Measurements from ENCODE around the gene GOLIM4.
"Not testable (repeated sequence)": the region's sequence is repeated elsewhere in the genome, so short reads cannot be mapped to it uniquely, and the experiment has no call there.

Gene GOLIM4, protein sequence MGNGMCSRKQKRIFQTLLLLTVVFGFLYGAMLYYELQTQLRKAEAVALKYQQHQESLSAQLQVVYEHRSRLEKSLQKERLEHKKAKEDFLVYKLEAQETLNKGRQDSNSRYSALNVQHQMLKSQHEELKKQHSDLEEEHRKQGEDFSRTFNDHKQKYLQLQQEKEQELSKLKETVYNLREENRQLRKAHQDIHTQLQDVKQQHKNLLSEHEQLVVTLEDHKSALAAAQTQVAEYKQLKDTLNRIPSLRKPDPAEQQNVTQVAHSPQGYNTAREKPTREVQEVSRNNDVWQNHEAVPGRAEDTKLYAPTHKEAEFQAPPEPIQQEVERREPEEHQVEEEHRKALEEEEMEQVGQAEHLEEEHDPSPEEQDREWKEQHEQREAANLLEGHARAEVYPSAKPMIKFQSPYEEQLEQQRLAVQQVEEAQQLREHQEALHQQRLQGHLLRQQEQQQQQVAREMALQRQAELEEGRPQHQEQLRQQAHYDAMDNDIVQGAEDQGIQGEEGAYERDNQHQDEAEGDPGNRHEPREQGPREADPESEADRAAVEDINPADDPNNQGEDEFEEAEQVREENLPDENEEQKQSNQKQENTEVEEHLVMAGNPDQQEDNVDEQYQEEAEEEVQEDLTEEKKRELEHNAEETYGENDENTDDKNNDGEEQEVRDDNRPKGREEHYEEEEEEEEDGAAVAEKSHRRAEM

DNA sequence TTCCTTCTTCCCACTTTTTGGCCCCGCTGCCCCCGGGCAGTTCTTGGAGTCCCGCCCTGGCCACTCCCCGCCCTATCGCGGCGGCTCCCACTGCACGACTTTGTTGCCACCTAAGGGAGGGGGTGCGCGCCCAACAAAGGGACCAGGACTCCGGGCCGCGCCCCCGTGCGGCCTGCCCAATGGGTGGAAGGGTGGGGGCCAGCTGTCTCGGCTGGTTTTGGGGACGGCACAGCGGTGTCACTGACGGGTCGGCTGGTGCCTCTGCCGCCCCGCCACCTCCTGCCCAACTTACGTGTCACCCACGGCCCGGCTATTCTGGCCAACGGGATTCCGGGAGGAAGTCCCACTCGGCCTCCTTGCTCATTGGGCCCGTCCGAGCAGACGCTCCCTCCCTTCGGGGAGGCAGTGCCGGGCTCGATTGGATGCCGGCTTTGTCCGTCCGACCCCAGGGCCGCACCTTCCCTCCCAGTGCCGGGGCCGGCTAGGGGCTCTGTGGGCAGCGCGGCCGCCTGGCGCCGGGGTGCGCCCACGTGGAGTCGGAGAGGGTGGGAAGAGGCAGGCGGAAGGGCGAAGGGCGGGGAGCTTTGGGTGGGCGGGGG, at the start of gene GOLIM4:
Gene GOLIM4, minus strand, starts transcription at position 314 of the 599 bp plus-strand sequence. CDS start 639 bp downstream, outside the sequence.
- peak; percentile 99 for DNase-seq (ENCODE audit: low read depth)
- TF ChIP-seq, protein P1, sequence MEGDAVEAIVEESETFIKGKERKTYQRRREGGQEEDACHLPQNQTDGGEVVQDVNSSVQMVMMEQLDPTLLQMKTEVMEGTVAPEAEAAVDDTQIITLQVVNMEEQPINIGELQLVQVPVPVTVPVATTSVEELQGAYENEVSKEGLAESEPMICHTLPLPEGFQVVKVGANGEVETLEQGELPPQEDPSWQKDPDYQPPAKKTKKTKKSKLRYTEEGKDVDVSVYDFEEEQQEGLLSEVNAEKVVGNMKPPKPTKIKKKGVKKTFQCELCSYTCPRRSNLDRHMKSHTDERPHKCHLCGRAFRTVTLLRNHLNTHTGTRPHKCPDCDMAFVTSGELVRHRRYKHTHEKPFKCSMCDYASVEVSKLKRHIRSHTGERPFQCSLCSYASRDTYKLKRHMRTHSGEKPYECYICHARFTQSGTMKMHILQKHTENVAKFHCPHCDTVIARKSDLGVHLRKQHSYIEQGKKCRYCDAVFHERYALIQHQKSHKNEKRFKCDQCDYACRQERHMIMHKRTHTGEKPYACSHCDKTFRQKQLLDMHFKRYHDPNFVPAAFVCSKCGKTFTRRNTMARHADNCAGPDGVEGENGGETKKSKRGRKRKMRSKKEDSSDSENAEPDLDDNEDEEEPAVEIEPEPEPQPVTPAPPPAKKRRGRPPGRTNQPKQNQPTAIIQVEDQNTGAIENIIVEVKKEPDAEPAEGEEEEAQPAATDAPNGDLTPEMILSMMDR (IDR thresholded peaks at IDR 0.05; ENCODE audit: insufficient read depth, low read depth, low read length, missing control alignments): peak; percentile 21
- H3K4me3 ChIP-seq (ENCODE audit: low read depth, low read length): peak within 1 kb of the TSS; percentile 71

DNA sequence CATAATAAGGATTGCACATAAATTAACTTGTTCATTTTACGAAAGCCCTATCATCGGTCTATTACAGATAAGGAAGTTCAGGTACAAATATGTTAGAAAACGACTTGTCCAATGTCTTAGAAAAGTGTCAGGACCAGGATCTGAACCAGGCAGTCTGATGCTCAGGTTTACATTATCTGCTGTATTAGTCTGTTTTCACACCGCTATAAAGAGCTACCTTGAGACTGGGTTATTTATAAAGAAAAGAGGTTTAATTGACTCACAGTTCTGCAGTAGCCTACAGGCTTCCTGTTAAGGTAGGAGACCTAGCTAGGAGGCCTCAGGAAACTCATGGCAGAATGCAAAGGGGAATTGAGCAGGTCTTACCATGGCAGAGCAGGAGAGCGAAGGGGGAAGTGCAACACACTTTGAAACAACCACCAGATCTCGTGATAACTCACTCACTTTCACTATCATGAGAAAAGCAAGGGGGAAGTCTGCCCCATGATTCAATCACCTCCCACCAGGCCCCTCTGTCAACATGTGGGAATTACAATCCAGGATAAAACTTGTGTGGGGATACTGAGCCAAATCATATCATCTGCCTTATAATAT, 45.8 kb upstream of the GOLIM4 start:
- TF ChIP-seq, protein P1 (IDR thresholded peaks at IDR 0.05; ENCODE audit: insufficient read depth, low read depth, low read length, missing control alignments): no peak
- no peak overlapping the region for H3K4me3 ChIP-seq (ENCODE audit: low read depth, low read length)
- DNase-seq (ENCODE audit: low read depth): peak; percentile 18

DNA sequence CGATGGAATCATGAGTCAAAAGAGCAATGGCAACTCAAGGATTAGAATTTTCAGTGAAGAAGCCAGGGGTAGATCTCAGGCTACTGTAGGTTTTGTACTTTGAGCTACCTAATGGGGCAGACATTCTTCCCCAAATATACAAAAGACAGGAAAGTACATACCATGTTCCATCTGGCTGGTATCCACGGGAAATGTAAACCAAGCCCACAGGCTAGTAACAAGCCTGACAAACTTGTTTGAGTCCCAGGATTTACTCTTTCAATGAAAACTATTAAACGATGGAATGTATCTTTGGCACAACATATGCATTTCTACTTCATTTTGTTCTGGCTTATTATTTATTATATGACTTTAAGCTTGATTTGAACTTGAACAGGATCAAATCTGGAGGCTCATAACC, 44.2 kb upstream of the GOLIM4 start:
- no peak for DNase-seq (ENCODE audit: low read depth)
- H3K4me3 ChIP-seq (ENCODE audit: low read depth, low read length): no peak overlapping the region
- TF ChIP-seq, protein P1 (IDR thresholded peaks at IDR 0.05; ENCODE audit: insufficient read depth, low read depth, low read length, missing control alignments): no peak

DNA sequence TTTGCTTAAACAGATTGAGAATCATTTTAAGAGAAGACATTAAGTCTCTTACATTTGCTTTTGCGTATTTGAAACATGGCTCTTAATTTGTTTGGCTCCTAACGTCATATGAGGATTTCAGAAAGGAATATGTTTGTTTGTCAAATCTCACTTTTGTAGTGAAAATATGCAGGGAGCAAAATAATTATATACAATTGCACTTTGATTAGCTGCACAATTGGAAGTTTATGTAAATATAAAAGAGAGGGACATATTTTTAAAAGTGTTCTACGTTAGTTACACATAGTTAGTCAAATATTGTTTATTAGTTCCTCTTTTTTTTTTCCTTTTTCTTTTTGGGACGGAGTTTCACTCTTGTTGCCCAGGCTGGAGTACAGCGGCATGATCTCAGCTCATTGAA, 42.7 kb upstream of the GOLIM4 start:
- no peak overlapping the region for H3K4me3 ChIP-seq (ENCODE audit: low read depth, low read length)
- DNase-seq (ENCODE audit: low read depth): no peak
- TF ChIP-seq, protein P1 (IDR thresholded peaks at IDR 0.05; ENCODE audit: insufficient read depth, low read depth, low read length, missing control alignments): no peak

DNA sequence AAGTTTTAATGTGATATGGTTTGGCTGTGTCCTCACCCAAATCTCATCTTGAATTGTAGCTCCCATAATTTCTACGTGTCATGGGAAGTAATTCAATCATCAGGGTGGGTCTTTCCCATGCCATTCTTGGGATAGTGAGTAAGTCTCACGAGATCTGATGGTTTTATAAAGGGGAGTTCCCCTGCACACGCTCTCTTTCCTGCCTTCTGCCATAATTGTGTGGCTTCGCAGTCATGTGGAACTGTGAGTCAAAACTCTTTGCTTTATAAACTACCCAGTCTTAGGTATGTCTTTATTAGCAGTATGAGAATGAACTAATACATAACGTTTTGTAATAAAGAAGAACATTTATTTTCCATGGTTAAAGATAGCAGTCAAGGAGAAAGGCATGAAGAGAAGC, 39.2 kb upstream of the GOLIM4 start:
- H3K4me3 ChIP-seq (ENCODE audit: low read depth, low read length): no peak overlapping the region
- no peak for DNase-seq (ENCODE audit: low read depth)
- TF ChIP-seq, protein P1 (IDR thresholded peaks at IDR 0.05; ENCODE audit: insufficient read depth, low read depth, low read length, missing control alignments): no peak

DNA sequence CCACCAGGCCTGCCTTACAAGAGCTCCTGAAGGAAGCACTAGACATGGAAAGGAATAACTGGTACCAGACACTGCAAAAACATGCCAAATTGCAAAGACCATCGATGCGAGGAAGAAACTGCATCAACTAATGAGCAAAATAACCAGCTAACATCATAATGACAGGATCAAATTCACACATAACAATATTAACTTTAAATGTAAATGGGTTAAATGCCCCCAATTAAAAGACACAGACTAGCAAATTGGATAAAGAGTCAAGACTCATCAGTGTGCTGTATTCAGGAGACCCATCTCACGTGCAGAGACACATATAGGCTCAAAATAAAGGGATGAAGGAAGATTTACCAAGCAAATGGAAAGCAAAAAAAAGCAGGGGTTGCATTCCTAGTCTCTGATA, 34.5 kb upstream of the GOLIM4 start:
- not testable (repeated sequence) for H3K4me3 ChIP-seq (ENCODE audit: low read depth, low read length); DNase-seq (ENCODE audit: low read depth)

DNA sequence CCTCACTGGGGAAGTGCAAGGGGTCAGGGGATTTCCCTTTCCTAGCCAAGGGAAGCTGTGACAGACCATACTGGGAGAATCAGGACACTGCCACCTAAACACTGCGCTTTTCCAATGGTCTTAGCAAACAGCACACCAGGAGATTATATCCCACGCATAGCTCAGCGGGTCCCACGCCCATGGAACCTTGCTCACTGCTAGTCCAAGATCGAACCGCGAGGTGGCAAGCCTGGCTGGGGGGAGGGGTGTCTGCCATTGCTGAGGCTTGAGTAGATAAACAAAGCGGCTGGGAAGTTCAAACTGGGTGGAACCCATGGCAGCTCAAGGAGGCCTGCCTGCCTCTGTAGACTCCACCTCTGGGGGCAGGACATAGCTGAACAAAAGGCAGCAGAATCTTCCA, 32.7 kb upstream of the GOLIM4 start:
- not testable (repeated sequence) for DNase-seq (ENCODE audit: low read depth); H3K4me3 ChIP-seq (ENCODE audit: low read depth, low read length)
